GM10266 (cell line): ENCODE data around the gene DACH1.

Experiments
- DNase-seq: peaks from one replicate; pipeline ENCODE4 v3.0.0; 2012; ENCODE audit errors: extremely low spot score
- TF ChIP-seq, protein P1 (sequence below): IDR thresholded peaks from 2 replicates; pipeline ENCODE4 v1.5.1; 2012; ENCODE audit warnings: mild to moderate bottlenecking, low read depth; ENCODE audit not compliant: control insufficient read depth, insufficient read depth; ENCODE audit errors: missing control alignments

Gene DACH1

DNA sequence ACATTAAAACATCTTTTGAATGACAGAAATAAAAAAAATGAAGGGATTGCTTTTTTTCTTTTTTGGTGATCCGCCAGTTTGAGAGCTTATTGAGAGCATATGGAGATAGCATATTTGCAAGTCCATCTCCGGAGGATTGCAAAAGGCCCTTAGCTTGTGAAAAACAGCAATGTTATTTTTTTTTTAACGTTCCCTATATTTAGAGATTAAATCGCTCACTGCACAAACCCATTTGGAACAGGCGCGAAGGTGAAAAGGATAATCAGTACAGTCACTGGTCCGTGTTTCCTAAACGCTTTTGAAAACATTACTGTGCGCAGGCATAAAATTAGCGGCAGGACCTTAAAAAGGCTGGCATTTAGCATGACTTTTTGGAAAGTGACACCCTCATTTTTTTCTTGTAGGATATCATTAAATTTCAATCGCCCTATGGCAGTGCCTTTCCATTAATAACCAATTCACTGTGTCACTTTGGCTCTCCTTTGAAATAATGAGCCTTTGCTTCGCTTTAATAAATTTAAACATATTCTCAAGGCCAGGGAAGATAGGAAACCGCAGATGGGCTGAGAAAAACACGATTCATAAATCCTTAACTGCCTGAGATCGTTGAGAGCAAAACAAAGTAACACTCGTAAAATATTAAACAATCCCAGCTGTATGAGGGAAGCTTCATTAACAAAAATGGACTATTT is 342.2 kb downstream of the DACH1 start:
- DNase-seq = no peak
- TF ChIP-seq, protein P1, sequence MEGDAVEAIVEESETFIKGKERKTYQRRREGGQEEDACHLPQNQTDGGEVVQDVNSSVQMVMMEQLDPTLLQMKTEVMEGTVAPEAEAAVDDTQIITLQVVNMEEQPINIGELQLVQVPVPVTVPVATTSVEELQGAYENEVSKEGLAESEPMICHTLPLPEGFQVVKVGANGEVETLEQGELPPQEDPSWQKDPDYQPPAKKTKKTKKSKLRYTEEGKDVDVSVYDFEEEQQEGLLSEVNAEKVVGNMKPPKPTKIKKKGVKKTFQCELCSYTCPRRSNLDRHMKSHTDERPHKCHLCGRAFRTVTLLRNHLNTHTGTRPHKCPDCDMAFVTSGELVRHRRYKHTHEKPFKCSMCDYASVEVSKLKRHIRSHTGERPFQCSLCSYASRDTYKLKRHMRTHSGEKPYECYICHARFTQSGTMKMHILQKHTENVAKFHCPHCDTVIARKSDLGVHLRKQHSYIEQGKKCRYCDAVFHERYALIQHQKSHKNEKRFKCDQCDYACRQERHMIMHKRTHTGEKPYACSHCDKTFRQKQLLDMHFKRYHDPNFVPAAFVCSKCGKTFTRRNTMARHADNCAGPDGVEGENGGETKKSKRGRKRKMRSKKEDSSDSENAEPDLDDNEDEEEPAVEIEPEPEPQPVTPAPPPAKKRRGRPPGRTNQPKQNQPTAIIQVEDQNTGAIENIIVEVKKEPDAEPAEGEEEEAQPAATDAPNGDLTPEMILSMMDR = no peak

GRCh38 chr13:71524245-71524612 is 342.8 kb downstream of the DACH1 start:
- TF ChIP-seq, protein P1 = no peak
- no peak for DNase-seq

GRCh38 chr13:71522941-71523526 is 344.0 kb downstream of the DACH1 start:
- TF ChIP-seq, protein P1 = no peak
- no peak for DNase-seq

DNA sequence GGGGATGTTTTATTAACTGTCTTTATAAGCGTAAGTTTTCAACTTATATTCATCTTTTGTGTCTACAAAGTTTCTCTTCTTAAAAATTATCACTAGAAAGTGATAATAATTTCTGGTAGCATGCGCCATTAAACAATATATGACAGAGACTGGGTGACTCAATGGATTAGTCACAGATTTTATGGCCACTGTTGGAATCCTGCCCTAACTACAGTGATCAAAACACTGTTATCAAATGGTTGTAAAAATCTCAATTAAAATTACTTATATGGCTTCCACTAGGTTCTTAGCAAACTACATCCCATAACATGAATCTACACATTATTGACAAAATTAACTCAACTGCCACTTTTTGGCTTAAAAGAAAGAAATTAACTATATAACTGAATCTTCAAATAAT is 350.0 kb downstream of the DACH1 start:
- no peak for DNase-seq
- TF ChIP-seq, protein P1 = no peak

DNA sequence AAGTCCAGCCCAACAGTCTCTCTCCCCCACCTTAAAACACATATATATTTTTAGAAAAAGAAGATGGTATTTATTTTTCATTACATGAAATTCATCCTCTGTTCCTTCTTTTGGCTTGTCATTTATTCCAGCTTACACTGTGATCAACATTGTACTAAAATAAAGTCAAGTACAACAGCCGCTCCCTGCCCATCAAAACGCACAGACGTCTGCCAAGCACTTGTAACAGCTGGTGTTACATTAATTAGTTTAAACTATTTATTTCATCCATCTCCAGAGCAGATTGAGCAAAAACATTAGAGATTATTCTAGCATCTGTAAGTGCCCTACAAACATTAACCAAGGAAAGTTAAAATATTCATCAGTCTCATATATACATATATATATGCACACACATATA is 350.5 kb downstream of the DACH1 start:
- TF ChIP-seq, protein P1 = no peak
- DNase-seq = no peak

- TF ChIP-seq, protein P1 = no peak
- DNase-seq = no peak
Measured at GRCh38 chr13:71515744-71516038, 351.3 kb downstream of the DACH1 start.

DNA sequence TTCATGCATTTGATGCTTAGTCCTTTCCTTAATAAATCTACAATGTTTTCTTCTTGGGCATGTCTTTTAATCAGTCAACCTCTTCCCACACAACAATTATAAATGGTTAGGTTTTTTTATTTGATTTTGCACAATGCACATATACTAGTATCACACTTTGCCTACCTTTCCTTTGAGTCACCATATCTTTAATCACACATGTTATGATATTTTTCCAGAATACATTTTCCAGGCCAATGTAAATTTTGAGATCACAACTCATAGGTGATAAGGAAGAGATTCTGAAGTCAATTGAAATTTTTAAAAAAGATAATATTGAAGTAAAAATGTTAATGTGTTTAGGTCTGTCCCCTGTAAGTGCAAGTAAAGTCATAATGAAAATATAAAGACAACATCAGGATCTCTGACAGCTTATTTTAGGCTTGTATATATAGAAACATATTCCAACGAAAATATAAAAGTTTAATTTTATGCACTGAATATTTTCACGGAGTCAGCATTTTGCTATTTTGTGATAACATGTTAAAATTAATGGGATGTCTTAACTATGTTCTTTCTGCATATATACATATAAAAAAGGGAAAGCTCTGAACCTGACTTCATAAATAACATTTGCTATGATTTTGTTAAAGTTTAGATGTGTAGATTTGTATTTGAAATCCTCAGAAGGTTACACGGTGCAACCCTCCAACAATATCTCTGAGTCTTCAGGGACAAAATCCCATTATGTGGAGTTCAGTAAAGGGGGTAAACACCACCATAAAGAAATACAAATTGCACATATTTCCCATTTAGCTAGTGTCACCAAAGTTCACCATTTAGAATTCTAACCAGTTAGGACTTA is 351.9 kb downstream of the DACH1 start:
- DNase-seq = no peak
- TF ChIP-seq, protein P1 = no peak
